Stimulated activated CD4-positive, alpha-beta T cell treated with anti-CD3 and anti-CD28 coated beads, Interleukin-1b, Interleukin-23, amount 100 ng/mL, for 24 hours (primary cell): ENCODE data around the gene LSAMP.

Source experiments
- DNase-seq, 4 experiments: peaks; one replicate each; pipeline ENCODE4 v3.0.0-alpha.2; 2020; ENCODE audit warnings: low read depth in 4 of 4, low spot score in 1 of 4

The LSAMP gene

GRCh38 chr3:116166121-116166520 lies 279.2 kb downstream of the LSAMP start:
- no peak for DNase-seq

GRCh38 chr3:116165641-116166040 lies 279.6 kb downstream of the LSAMP start:
- no peak for DNase-seq

GRCh38 chr3:116165135-116165534 lies 280.2 kb downstream of the LSAMP start:
- no peak for DNase-seq

- DNase-seq: no peak
These were observed 281.2 kb downstream of the LSAMP start for GRCh38 chr3:116164039-116164438.

- no peak for DNase-seq
These were observed 283.4 kb downstream of the LSAMP start for GRCh38 chr3:116161575-116162525.

- DNase-seq: no peak
These were observed 284.7 kb downstream of the LSAMP start for GRCh38 chr3:116160594-116160993.

- no peak for DNase-seq
These were observed 289.4 kb downstream of the LSAMP start for GRCh38 chr3:116155841-116156240.

- DNase-seq: no peak
These were observed 290.9 kb downstream of the LSAMP start for GRCh38 chr3:116154389-116154788.

GRCh38 chr3:116153174-116153573 lies 292.1 kb downstream of the LSAMP start:
- no peak for DNase-seq

GRCh38 chr3:116150655-116151167 lies 294.6 kb downstream of the LSAMP start:
- DNase-seq: no peak

- no peak for DNase-seq
These were observed 296.1 kb downstream of the LSAMP start for GRCh38 chr3:116148881-116149851.

- no peak for DNase-seq
These were observed 299.7 kb downstream of the LSAMP start for GRCh38 chr3:116145613-116146012.

GRCh38 chr3:116141724-116142123 lies 303.6 kb downstream of the LSAMP start:
- no peak for DNase-seq

GRCh38 chr3:116140100-116140689 lies 305.1 kb downstream of the LSAMP start:
- no peak for DNase-seq

- DNase-seq: no peak
These were observed 305.6 kb downstream of the LSAMP start for GRCh38 chr3:116139641-116140040.

- DNase-seq: no peak
These were observed 309.7 kb downstream of the LSAMP start for GRCh38 chr3:116135457-116136085.

- DNase-seq: no peak
These were observed 315.9 kb downstream of the LSAMP start for GRCh38 chr3:116129187-116129946.

- no peak for DNase-seq
These were observed 317.8 kb downstream of the LSAMP start for GRCh38 chr3:116127464-116127863.

GRCh38 chr3:116124166-116124565 lies 321.1 kb downstream of the LSAMP start:
- DNase-seq: no peak
